Stimulated activated effector memory CD8-positive, alpha-beta T cell treated with anti-CD3 and anti-CD28 coated beads, Interleukin-12 subunit alpha, Interleukin-12 subunit beta, amount 100 ng/mL, for 72 hours (primary cell): ENCODE measurements around the gene KRTAP2-4.
"Not testable (repeated sequence)": the region's sequence is repeated elsewhere in the genome, so short reads cannot be mapped to it uniquely, and the experiment has no call there.

Experiments used
- ATAC-seq: fragments of 150-1000 bp; cut with Tn5 transposase; 2 replicates; pipeline ENCODE4 v1.10.0; 2021
- DNase-seq, 2 donors: peaks; one replicate each; pipeline ENCODE4 v3.0.0; 2021 to 2022; ENCODE audit warnings: low spot score in 2 of 2
- H3K27ac Mint-ChIP-seq: one replicate; pipeline ENCODE4 v1.8.0; 2022; ENCODE audit warnings: mild to moderate bottlenecking, mixed read lengths
- H3K36me3 Mint-ChIP-seq: one replicate; pipeline ENCODE4 v1.8.0; 2022; ENCODE audit warnings: mild to moderate bottlenecking, mixed read lengths
- H3K4me1 Mint-ChIP-seq: one replicate; pipeline ENCODE4 v1.8.0; 2022; ENCODE audit warnings: mixed read lengths
- H3K4me3 Mint-ChIP-seq: one replicate; pipeline ENCODE4 v1.8.0; 2022; ENCODE audit warnings: mild to moderate bottlenecking, mixed read lengths
- H3K9me3 Mint-ChIP-seq: one replicate; pipeline ENCODE4 v1.8.0; 2022; ENCODE audit warnings: mixed read lengths

Gene KRTAP2-4

GRCh38 chr17:41084100-41084856 is 18.6 kb upstream of the KRTAP2-4 start, which contains the start of gene KRTAP4-7:
Gene KRTAP4-7, plus strand, starts transcription at chr17:41084150. Its CDS starts 57 bp downstream, at chr17:41084207.
- not testable (repeated sequence) for ATAC-seq, H3K4me1 Mint-ChIP-seq, H3K9me3 Mint-ChIP-seq, DNase-seq, H3K36me3 Mint-ChIP-seq, H3K4me3 Mint-ChIP-seq, H3K27ac Mint-ChIP-seq

GRCh38 chr17:41083427-41083826 is 17.7 kb upstream of the KRTAP2-4 start:
- H3K4me1 Mint-ChIP-seq, H3K27ac Mint-ChIP-seq, H3K36me3 Mint-ChIP-seq, ATAC-seq, DNase-seq, H3K4me3 Mint-ChIP-seq, H3K9me3 Mint-ChIP-seq: not testable (repeated sequence)

- DNase-seq (no peak), ATAC-seq (no peak)
- no peaks in the 10 kb centered on the region for H3K4me1 Mint-ChIP-seq
- no peaks in the 10 kb centered on the region for H3K36me3 Mint-ChIP-seq
- no peaks in the 10 kb centered on the region for H3K9me3 Mint-ChIP-seq
- no peak overlapping the region for H3K27ac Mint-ChIP-seq
- no peak overlapping the region for H3K4me3 Mint-ChIP-seq
These were observed 16.9 kb upstream of the KRTAP2-4 start for GRCh38 chr17:41082626-41083025.

- no peaks in the 10 kb centered on the region for H3K9me3 Mint-ChIP-seq
- H3K27ac Mint-ChIP-seq: no peak overlapping the region
- DNase-seq (no peak), ATAC-seq (no peak)
- no peaks in the 10 kb centered on the region for H3K4me1 Mint-ChIP-seq
- no peak overlapping the region for H3K4me3 Mint-ChIP-seq
- H3K36me3 Mint-ChIP-seq: no peaks in the 10 kb centered on the region
These were observed 11.1 kb upstream of the KRTAP2-4 start for GRCh38 chr17:41076788-41077187.

GRCh38 chr17:41073676-41074075 is 8.0 kb upstream of the KRTAP2-4 start:
- no peaks in the 10 kb centered on the region for H3K4me1 Mint-ChIP-seq
- H3K4me3 Mint-ChIP-seq: no peak overlapping the region
- no peak overlapping the region for H3K27ac Mint-ChIP-seq
- DNase-seq: no peak
- H3K9me3 Mint-ChIP-seq: no peaks in the 10 kb centered on the region
- H3K36me3 Mint-ChIP-seq: no peaks in the 10 kb centered on the region
- no peak for ATAC-seq

GRCh38 chr17:41071606-41072360 is 6.1 kb upstream of the KRTAP2-4 start:
- Mint-ChIP-seq H3K4me3 (no peak overlapping the region), H3K4me1 (no peaks in the 10 kb centered on the region), H3K36me3 (no peaks in the 10 kb centered on the region), H3K27ac (no peak overlapping the region), H3K9me3 (no peaks in the 10 kb centered on the region)
- ATAC-seq (no peak), DNase-seq (no peak)

- Mint-ChIP-seq H3K4me1 (no peaks in the 10 kb centered on the region), H3K9me3 (no peaks in the 10 kb centered on the region), H3K36me3 (no peaks in the 10 kb centered on the region)
These were observed 3.4 kb upstream of the KRTAP2-4 start for GRCh38 chr17:41069031-41069430.

GRCh38 chr17:41067281-41067680 is 1.6 kb upstream of the KRTAP2-4 start:
- Mint-ChIP-seq H3K36me3 (no peaks in the 10 kb centered on the region), H3K4me1 (no peaks in the 10 kb centered on the region), H3K9me3 (no peaks in the 10 kb centered on the region), H3K4me3 (no peak overlapping the region), H3K27ac (no peak overlapping the region)
- DNase-seq: no peak
- no peak for ATAC-seq

More at GRCh38 chr17:41069031-41069430, 3.4 kb upstream of the KRTAP2-4 start:
- DNase-seq (no peak), ATAC-seq (no peak)
- no peak overlapping the region for H3K27ac Mint-ChIP-seq
- H3K4me3 Mint-ChIP-seq: no peak overlapping the region

- not testable (repeated sequence) for H3K9me3 Mint-ChIP-seq, H3K4me1 Mint-ChIP-seq, DNase-seq, H3K36me3 Mint-ChIP-seq, H3K27ac Mint-ChIP-seq, ATAC-seq, H3K4me3 Mint-ChIP-seq
These were observed 526 bp downstream of the KRTAP2-4 start for GRCh38 chr17:41065016-41065689.

- Mint-ChIP-seq H3K36me3 (no peaks in the 10 kb centered on the region), H3K27ac (no peak overlapping the region), H3K9me3 (no peaks in the 10 kb centered on the region), H3K4me1 (peaks cover 3% of the 10 kb centered on the region), H3K4me3 (no peak overlapping the region)
- ATAC-seq (no peak), DNase-seq (no peak)
These were observed 1.4 kb downstream of the KRTAP2-4 start for GRCh38 chr17:41064301-41064700.

- no peak for DNase-seq
- Mint-ChIP-seq H3K4me3 (no peak overlapping the region), H3K36me3 (no peaks in the 10 kb centered on the region), H3K27ac (no peak overlapping the region), H3K9me3 (no peaks in the 10 kb centered on the region), H3K4me1 (peaks cover 5% of the 10 kb centered on the region)
- no peak for ATAC-seq
These were observed 2.2 kb downstream of the KRTAP2-4 start for GRCh38 chr17:41063449-41063848.

GRCh38 chr17:41061964-41062363 is 3.7 kb downstream of the KRTAP2-4 start:
- peaks cover 5% of the 10 kb centered on the region for H3K4me1 Mint-ChIP-seq
- no peaks in the 10 kb centered on the region for H3K36me3 Mint-ChIP-seq
- ATAC-seq (no peak), DNase-seq (no peak)
- H3K27ac Mint-ChIP-seq: no peak overlapping the region
- no peak overlapping the region for H3K4me3 Mint-ChIP-seq
- peaks cover 2% of the 10 kb centered on the region for H3K9me3 Mint-ChIP-seq

- DNase-seq (no peak), ATAC-seq (peak; percentile 13)
- peaks cover 5% of the 10 kb centered on the region for H3K4me1 Mint-ChIP-seq
- H3K4me3 Mint-ChIP-seq: no peak within 1 kb of the TSS
- H3K9me3 Mint-ChIP-seq: peaks cover 2% of the 10 kb centered on the region
- no peaks in the 10 kb centered on the region for H3K36me3 Mint-ChIP-seq
- no peak within 1 kb of the TSS for H3K27ac Mint-ChIP-seq
These were observed 5.6 kb downstream of the KRTAP2-4 start, which contains the start of gene KRTAP2-3 for GRCh38 chr17:41060052-41060604. Gene KRTAP2-3, minus strand, starts transcription at chr17:41060114. Its CDS starts 64 bp downstream, at chr17:41060050.

GRCh38 chr17:41059276-41060051 is 6.2 kb downstream of the KRTAP2-4 start:
- ATAC-seq, H3K9me3 Mint-ChIP-seq, H3K4me1 Mint-ChIP-seq, DNase-seq, H3K36me3 Mint-ChIP-seq, H3K27ac Mint-ChIP-seq, H3K4me3 Mint-ChIP-seq: not testable (repeated sequence)
